Measurements from ENCODE around the gene TMEM192. TPM values are rescaled to one million over a fixed set of nuclear protein-coding genes. Genes with fewer than 3 reads are reported as not detected.
"Not testable (repeated sequence)": the region's sequence is repeated elsewhere in the genome, so short reads cannot be mapped to it uniquely, and the experiment has no call there.

TMEM192 gene
- total RNA-seq, 1 donor from 2014 or later: 12.9 TPM

- Histone ChIP-seq H3K36me3 (ENCODE audit: control insufficient read depth, insufficient read depth, low read length) (no peaks in the 10 kb centered on the region), H3K27me3 (ENCODE audit: control insufficient read depth, insufficient read depth, low read length) (no peaks in the 10 kb centered on the region), H3K4me3 (ENCODE audit: low read depth, low read length) (no peak overlapping the region)
- TF ChIP-seq, protein P1, sequence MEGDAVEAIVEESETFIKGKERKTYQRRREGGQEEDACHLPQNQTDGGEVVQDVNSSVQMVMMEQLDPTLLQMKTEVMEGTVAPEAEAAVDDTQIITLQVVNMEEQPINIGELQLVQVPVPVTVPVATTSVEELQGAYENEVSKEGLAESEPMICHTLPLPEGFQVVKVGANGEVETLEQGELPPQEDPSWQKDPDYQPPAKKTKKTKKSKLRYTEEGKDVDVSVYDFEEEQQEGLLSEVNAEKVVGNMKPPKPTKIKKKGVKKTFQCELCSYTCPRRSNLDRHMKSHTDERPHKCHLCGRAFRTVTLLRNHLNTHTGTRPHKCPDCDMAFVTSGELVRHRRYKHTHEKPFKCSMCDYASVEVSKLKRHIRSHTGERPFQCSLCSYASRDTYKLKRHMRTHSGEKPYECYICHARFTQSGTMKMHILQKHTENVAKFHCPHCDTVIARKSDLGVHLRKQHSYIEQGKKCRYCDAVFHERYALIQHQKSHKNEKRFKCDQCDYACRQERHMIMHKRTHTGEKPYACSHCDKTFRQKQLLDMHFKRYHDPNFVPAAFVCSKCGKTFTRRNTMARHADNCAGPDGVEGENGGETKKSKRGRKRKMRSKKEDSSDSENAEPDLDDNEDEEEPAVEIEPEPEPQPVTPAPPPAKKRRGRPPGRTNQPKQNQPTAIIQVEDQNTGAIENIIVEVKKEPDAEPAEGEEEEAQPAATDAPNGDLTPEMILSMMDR (IDR thresholded peaks at IDR 0.05; ENCODE audit: insufficient read depth, low read length, severe bottlenecking): no peak
- no peak for FAIRE-seq
- DNase-seq (ENCODE audit: low read depth): no peak
Observed at GRCh38 chr4:165129924-165130323, 17.3 kb upstream of the TMEM192 start.

DNA sequence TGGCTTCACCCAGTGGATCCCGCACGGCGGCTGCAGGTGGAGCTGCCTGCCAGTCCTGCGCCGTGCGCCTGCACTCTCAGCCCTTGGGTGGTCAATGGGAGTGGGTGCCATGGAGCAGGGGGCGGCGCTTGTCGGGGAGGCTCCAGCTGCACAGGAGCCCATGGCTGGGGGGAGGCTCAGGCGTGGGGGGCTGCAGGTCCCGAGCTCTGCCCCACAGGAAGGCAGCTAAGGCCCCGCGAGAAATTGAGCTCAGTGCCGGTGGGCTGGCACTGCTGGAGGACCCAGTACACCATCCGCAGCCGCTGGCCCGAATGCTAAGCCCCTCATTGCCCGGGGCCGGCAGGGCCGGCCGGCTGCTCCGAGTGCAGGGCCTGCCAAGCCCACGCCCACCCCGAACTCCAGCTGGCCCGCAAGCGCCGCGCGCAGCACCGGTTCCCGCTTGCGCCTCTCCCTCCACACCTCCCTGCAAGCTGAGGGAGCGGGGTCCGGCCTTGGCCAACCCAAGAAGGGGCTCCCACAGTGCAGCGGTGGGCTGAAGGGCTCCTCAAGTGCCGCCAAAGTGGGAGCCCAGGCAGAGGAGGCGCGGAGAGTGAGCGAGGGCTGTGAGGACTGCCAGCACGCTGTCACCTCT, 13.3 kb upstream of the TMEM192 start:
- H3K4me3 ChIP-seq (ENCODE audit: low read depth, low read length); H3K27me3 ChIP-seq (ENCODE audit: control insufficient read depth, insufficient read depth, low read length); H3K36me3 ChIP-seq (ENCODE audit: control insufficient read depth, insufficient read depth, low read length); FAIRE-seq; DNase-seq (ENCODE audit: low read depth): not testable (repeated sequence)

- TF ChIP-seq, protein P1 (IDR thresholded peaks at IDR 0.05; ENCODE audit: insufficient read depth, low read length, severe bottlenecking): no peak
- DNase-seq (ENCODE audit: low read depth): no peak
- H3K36me3 ChIP-seq (ENCODE audit: control insufficient read depth, insufficient read depth, low read length): no peaks in the 10 kb centered on the region
- H3K27me3 ChIP-seq (ENCODE audit: control insufficient read depth, insufficient read depth, low read length): no peaks in the 10 kb centered on the region
- H3K4me3 ChIP-seq (ENCODE audit: low read depth, low read length): no peak overlapping the region
- no peak for FAIRE-seq
Observed at GRCh38 chr4:165124488-165124887, 11.8 kb upstream of the TMEM192 start.

DNA sequence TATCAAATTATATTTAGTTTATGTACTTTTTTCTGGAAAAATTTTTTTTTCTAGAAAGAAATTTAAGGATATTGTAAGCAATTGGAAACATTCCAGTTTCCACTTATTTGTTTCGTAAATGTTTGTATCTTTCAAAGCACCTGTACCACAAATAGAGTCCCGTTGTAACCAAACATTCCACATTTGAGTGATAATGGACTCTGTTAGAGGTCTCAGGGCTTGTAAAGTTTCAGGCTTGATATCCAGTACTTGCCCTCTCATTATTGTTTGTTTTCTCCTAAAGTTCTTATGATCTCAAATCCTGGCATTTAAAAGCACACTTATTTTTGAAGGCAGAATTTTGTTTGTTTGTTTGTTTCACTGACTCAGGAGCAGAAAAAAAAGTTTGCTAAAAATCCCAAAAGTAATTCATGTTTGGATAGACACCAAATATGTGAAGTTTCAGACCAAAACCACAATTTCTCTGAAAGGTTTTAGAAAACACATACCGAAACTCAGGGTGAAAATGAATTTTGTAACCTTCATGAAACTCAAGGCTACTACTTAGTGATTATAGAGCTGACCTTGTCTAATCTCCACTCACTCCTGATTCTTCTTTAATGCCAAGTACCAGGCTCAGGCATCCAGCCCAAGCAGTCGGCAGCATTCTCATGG, 5.7 kb upstream of the TMEM192 start:
- FAIRE-seq (no peak), DNase-seq (ENCODE audit: low read depth) (no peak)
- H3K4me3 ChIP-seq (ENCODE audit: low read depth, low read length): no peak overlapping the region
- TF ChIP-seq, protein P1 (IDR thresholded peaks at IDR 0.05; ENCODE audit: insufficient read depth, low read length, severe bottlenecking): no peak
- no peaks in the 10 kb centered on the region for H3K27me3 ChIP-seq (ENCODE audit: control insufficient read depth, insufficient read depth, low read length)
- no peaks in the 10 kb centered on the region for H3K36me3 ChIP-seq (ENCODE audit: control insufficient read depth, insufficient read depth, low read length)

GRCh38 chr4:165115301-165115700, 2.6 kb upstream of the TMEM192 start:
- DNase-seq (ENCODE audit: low read depth): peak; percentile 80
- Histone ChIP-seq H3K4me3 (ENCODE audit: low read depth, low read length) (no peak overlapping the region), H3K27me3 (ENCODE audit: control insufficient read depth, insufficient read depth, low read length) (no peaks in the 10 kb centered on the region), H3K36me3 (ENCODE audit: control insufficient read depth, insufficient read depth, low read length) (no peaks in the 10 kb centered on the region)
- TF ChIP-seq, protein P1 (IDR thresholded peaks at IDR 0.05; ENCODE audit: insufficient read depth, low read length, severe bottlenecking): no peak
- no peak for FAIRE-seq

- DNase-seq (ENCODE audit: low read depth): no peak
- no peak for FAIRE-seq
- H3K36me3 ChIP-seq (ENCODE audit: control insufficient read depth, insufficient read depth, low read length): no peaks in the 10 kb centered on the region
- TF ChIP-seq, protein P1 (IDR thresholded peaks at IDR 0.05; ENCODE audit: insufficient read depth, low read length, severe bottlenecking): no peak
- H3K27me3 ChIP-seq (ENCODE audit: control insufficient read depth, insufficient read depth, low read length): no peaks in the 10 kb centered on the region
- peak overlapping the region; percentile 96 for H3K4me3 ChIP-seq (ENCODE audit: low read depth, low read length)
Observed at GRCh38 chr4:165111906-165112367, 723 bp downstream of the TMEM192 start.

All from bronchial epithelial cell (primary cell).